ENCODE measurements around the gene CD52.

The CD52 gene

GRCh38 chr1:26360807-26361604 is 43.2 kb downstream of the CD52 start:
- no peak overlapping the region for H3K4me3 ChIP-seq (replicated peaks; ENCODE audit: insufficient read depth, low read length)
- H3K27me3 ChIP-seq (ENCODE audit: insufficient read depth, poor library complexity, severe bottlenecking): peaks cover 18% of the 10 kb centered on the region
- no peak for DNase-seq (ENCODE audit: low read depth in 1 of 2, low spot score in 1 of 2)
- no peak overlapping the region for H3K27ac ChIP-seq (replicated peaks)
- no peak for TF ChIP-seq SPI1 (IDR thresholded peaks at IDR 0.05; ENCODE audit: borderline replicate concordance, low read depth)
- no peak for TF ChIP-seq GABPA (IDR thresholded peaks at IDR 0.05; ENCODE audit: low read depth)
- no peak for TF ChIP-seq REST (IDR thresholded peaks at IDR 0.05; ENCODE audit: insufficient replicate concordance, low read depth)
- TF ChIP-seq CTCF (IDR thresholded peaks at IDR 0.05; ENCODE audit: insufficient read depth, low read length): no peak
- TF ChIP-seq POLR2AphosphoS5 (IDR thresholded peaks at IDR 0.05; ENCODE audit: low read depth): no peak

- TF ChIP-seq GABPA (IDR thresholded peaks at IDR 0.05; ENCODE audit: low read depth) (no peak), SPI1 (IDR thresholded peaks at IDR 0.05; ENCODE audit: borderline replicate concordance, low read depth) (no peak), POLR2AphosphoS5 (IDR thresholded peaks at IDR 0.05; ENCODE audit: low read depth) (no peak), CTCF (IDR thresholded peaks at IDR 0.05; ENCODE audit: insufficient read depth, low read length) (no peak), REST (IDR thresholded peaks at IDR 0.05; ENCODE audit: insufficient replicate concordance, low read depth) (no peak)
- DNase-seq (ENCODE audit: low read depth in 1 of 2, low spot score in 1 of 2): no peak
- Histone ChIP-seq H3K4me3 (replicated peaks; ENCODE audit: insufficient read depth, low read length) (no peak overlapping the region), H3K27me3 (ENCODE audit: insufficient read depth, poor library complexity, severe bottlenecking) (peaks cover 18% of the 10 kb centered on the region), H3K27ac (replicated peaks) (no peak overlapping the region)
Observed at GRCh38 chr1:26361605-26362122, 43.9 kb downstream of the CD52 start.

GRCh38 chr1:26362331-26362730 is 44.6 kb downstream of the CD52 start:
- Histone ChIP-seq H3K27ac (replicated peaks) (no peak overlapping the region), H3K27me3 (ENCODE audit: insufficient read depth, poor library complexity, severe bottlenecking) (peaks cover 18% of the 10 kb centered on the region), H3K4me3 (replicated peaks; ENCODE audit: insufficient read depth, low read length) (no peak overlapping the region)
- DNase-seq (ENCODE audit: low read depth in 1 of 2, low spot score in 1 of 2): no peak
- TF ChIP-seq REST (IDR thresholded peaks at IDR 0.05; ENCODE audit: insufficient replicate concordance, low read depth): no peak
- no peak for TF ChIP-seq POLR2AphosphoS5 (IDR thresholded peaks at IDR 0.05; ENCODE audit: low read depth)
- no peak for TF ChIP-seq SPI1 (IDR thresholded peaks at IDR 0.05; ENCODE audit: borderline replicate concordance, low read depth)
- TF ChIP-seq CTCF (IDR thresholded peaks at IDR 0.05; ENCODE audit: insufficient read depth, low read length): no peak
- no peak for TF ChIP-seq GABPA (IDR thresholded peaks at IDR 0.05; ENCODE audit: low read depth)
